SH-SY5Y (cell line): ENCODE data around the gene PMM1.

Experiments used
- GATA2 ChIP-seq: IDR thresholded peaks from 2 replicates; pipeline ENCODE4 v1.6.1; 2011; ENCODE audit warnings: mild to moderate bottlenecking, low read depth, low read length
- GATA3 ChIP-seq: IDR thresholded peaks from 2 replicates; pipeline ENCODE4 v1.6.1; 2011; ENCODE audit warnings: low read depth, mild to moderate bottlenecking, low read length, moderate library complexity

DNA sequence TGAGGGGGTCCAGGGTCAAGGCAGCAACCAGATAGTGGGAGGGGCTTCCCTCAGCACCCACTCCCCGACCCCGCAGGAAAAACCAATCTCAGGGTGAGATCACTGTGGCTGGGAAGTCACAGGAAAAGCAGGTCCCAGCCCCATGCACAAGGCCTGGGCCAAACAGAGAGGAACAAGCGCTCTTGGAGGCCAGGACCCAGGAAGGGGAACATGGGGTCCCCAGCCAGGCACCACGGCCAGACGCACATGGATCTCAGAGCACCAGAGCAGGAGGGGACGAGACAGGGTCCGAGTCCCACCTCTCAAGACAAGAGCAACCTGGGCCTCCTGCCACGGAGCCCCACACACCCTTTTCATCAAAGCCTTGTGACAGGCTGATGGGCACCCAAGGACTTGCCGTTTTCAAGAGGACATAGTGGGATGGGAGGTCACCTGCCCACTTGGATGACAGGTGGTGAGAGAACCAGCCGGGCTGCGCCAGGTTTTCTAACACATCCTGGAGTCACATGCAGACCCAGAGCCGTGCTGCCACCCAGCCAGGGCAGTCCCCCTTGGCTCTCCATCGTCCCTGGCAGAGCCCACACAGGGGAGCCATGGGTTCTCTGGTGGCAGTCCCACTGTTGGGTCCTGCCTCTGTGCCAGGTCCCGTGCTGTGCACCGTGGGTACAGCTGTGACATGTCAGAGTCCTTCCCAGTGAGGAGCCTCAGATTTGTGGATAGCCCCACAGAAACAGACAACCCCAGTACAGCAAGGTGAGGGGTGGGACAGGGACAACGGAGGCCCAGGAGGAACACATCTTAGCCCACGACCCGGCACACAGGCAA is 58.5 kb downstream of the PMM1 start:
- TF ChIP-seq GATA3 (no peak), GATA2 (no peak)
